Measurements from ENCODE around the gene SORD. TPM values are rescaled to one million over a fixed set of nuclear protein-coding genes. Genes with fewer than 3 reads are reported as not detected.
"Not testable (repeated sequence)": the region's sequence is repeated elsewhere in the genome, so short reads cannot be mapped to it uniquely, and the experiment has no call there.

The SORD gene
- polyA plus RNA-seq, 2 donors: 6.4 to 18.3 TPM

- Histone ChIP-seq H3K36me3 (ENCODE audit: control insufficient read depth in 2 of 2, insufficient read depth in 2 of 2, low read length in 1 of 2) (no peaks in the 10 kb centered on the region), H3K27ac (ENCODE audit: low read depth in 2 of 2, low read length in 1 of 2) (peak overlapping the region in 1 of 2 donors; percentile 68), H3K9me3 (ENCODE audit: control insufficient read depth in 2 of 2, insufficient read depth in 1 of 2, low read depth in 1 of 2, low read length in 1 of 2) (no peaks in the 10 kb centered on the region), H3K27me3 (ENCODE audit: control insufficient read depth in 1 of 2, insufficient read depth in 2 of 2, low read length in 2 of 2) (no peaks in the 10 kb centered on the region), H3K4me3 (ENCODE audit: low read depth in 1 of 2, low read length in 2 of 2) (peak overlapping the region; percentile 52 to 88), H3K4me1 (ENCODE audit: control insufficient read depth in 2 of 2, insufficient read depth in 2 of 2, low read length in 1 of 2) (peaks cover 4 to 7% of the 10 kb centered on the region in 2 donors)
- WGBS, 2 donors: 13 to 18% methylated on average over 4 of the region's 4 CpGs
Measured at GRCh38 chr15:45023659-45024225, 747 bp downstream of the SORD start.

GRCh38 chr15:45024649-45025048 lies 1.7 kb downstream of the SORD start:
- not testable (repeated sequence) for H3K4me3 ChIP-seq (ENCODE audit: low read depth in 1 of 2, low read length in 2 of 2); H3K36me3 ChIP-seq (ENCODE audit: control insufficient read depth in 2 of 2, insufficient read depth in 2 of 2, low read length in 1 of 2); H3K27me3 ChIP-seq (ENCODE audit: control insufficient read depth in 1 of 2, insufficient read depth in 2 of 2, low read length in 2 of 2); H3K27ac ChIP-seq (ENCODE audit: low read depth in 2 of 2, low read length in 1 of 2); H3K9me3 ChIP-seq (ENCODE audit: control insufficient read depth in 2 of 2, insufficient read depth in 1 of 2, low read depth in 1 of 2, low read length in 1 of 2); H3K4me1 ChIP-seq (ENCODE audit: control insufficient read depth in 2 of 2, insufficient read depth in 2 of 2, low read length in 1 of 2)
- 62 to 66% methylated on average over 3 of the region's 3 CpGs for WGBS, 2 donors

- H3K4me1 ChIP-seq (ENCODE audit: control insufficient read depth in 2 of 2, insufficient read depth in 2 of 2, low read length in 1 of 2); H3K27me3 ChIP-seq (ENCODE audit: control insufficient read depth in 1 of 2, insufficient read depth in 2 of 2, low read length in 2 of 2); H3K27ac ChIP-seq (ENCODE audit: low read depth in 2 of 2, low read length in 1 of 2); H3K4me3 ChIP-seq (ENCODE audit: low read depth in 1 of 2, low read length in 2 of 2); H3K9me3 ChIP-seq (ENCODE audit: control insufficient read depth in 2 of 2, insufficient read depth in 1 of 2, low read depth in 1 of 2, low read length in 1 of 2); H3K36me3 ChIP-seq (ENCODE audit: control insufficient read depth in 2 of 2, insufficient read depth in 2 of 2, low read length in 1 of 2): not testable (repeated sequence)
- WGBS, 2 donors: 85 to 97% methylated on average over 3 of the region's 3 CpGs
Measured at GRCh38 chr15:45025627-45026026, 2.6 kb downstream of the SORD start.

GRCh38 chr15:45026651-45027190 lies 3.7 kb downstream of the SORD start:
- H3K4me1 ChIP-seq (ENCODE audit: control insufficient read depth in 2 of 2, insufficient read depth in 2 of 2, low read length in 1 of 2): peaks cover 4 to 7% of the 10 kb centered on the region in 2 donors
- H3K27me3 ChIP-seq (ENCODE audit: control insufficient read depth in 1 of 2, insufficient read depth in 2 of 2, low read length in 2 of 2): no peaks in the 10 kb centered on the region
- peaks cover 0 to 4% of the 10 kb centered on the region in 2 donors for H3K36me3 ChIP-seq (ENCODE audit: control insufficient read depth in 2 of 2, insufficient read depth in 2 of 2, low read length in 1 of 2)
- H3K9me3 ChIP-seq (ENCODE audit: control insufficient read depth in 2 of 2, insufficient read depth in 1 of 2, low read depth in 1 of 2, low read length in 1 of 2): no peaks in the 10 kb centered on the region
- 79 to 91% methylated on average over 5 of the region's 5 CpGs for WGBS, 2 donors
- H3K27ac ChIP-seq (ENCODE audit: low read depth in 2 of 2, low read length in 1 of 2): no peak overlapping the region
- no peak overlapping the region for H3K4me3 ChIP-seq (ENCODE audit: low read depth in 1 of 2, low read length in 2 of 2)

GRCh38 chr15:45027220-45027619 lies 4.2 kb downstream of the SORD start:
- H3K4me1 ChIP-seq (ENCODE audit: control insufficient read depth in 2 of 2, insufficient read depth in 2 of 2, low read length in 1 of 2): peaks cover 3 to 6% of the 10 kb centered on the region in 2 donors
- 81 to 92% methylated on average over 4 of the region's 4 CpGs for WGBS, 2 donors
- H3K27me3 ChIP-seq (ENCODE audit: control insufficient read depth in 1 of 2, insufficient read depth in 2 of 2, low read length in 2 of 2): no peaks in the 10 kb centered on the region
- H3K9me3 ChIP-seq (ENCODE audit: control insufficient read depth in 2 of 2, insufficient read depth in 1 of 2, low read depth in 1 of 2, low read length in 1 of 2): no peaks in the 10 kb centered on the region
- no peak overlapping the region for H3K4me3 ChIP-seq (ENCODE audit: low read depth in 1 of 2, low read length in 2 of 2)
- no peak overlapping the region for H3K27ac ChIP-seq (ENCODE audit: low read depth in 2 of 2, low read length in 1 of 2)
- H3K36me3 ChIP-seq (ENCODE audit: control insufficient read depth in 2 of 2, insufficient read depth in 2 of 2, low read length in 1 of 2): peaks cover 0 to 4% of the 10 kb centered on the region in 2 donors

GRCh38 chr15:45030743-45031142 lies 7.7 kb downstream of the SORD start:
- Histone ChIP-seq H3K36me3 (ENCODE audit: control insufficient read depth in 2 of 2, insufficient read depth in 2 of 2, low read length in 1 of 2) (peaks cover 0 to 4% of the 10 kb centered on the region in 2 donors), H3K27ac (ENCODE audit: low read depth in 2 of 2, low read length in 1 of 2) (no peak overlapping the region), H3K4me1 (ENCODE audit: control insufficient read depth in 2 of 2, insufficient read depth in 2 of 2, low read length in 1 of 2) (no peaks in the 10 kb centered on the region), H3K9me3 (ENCODE audit: control insufficient read depth in 2 of 2, insufficient read depth in 1 of 2, low read depth in 1 of 2, low read length in 1 of 2) (no peaks in the 10 kb centered on the region), H3K27me3 (ENCODE audit: control insufficient read depth in 1 of 2, insufficient read depth in 2 of 2, low read length in 2 of 2) (no peaks in the 10 kb centered on the region), H3K4me3 (ENCODE audit: low read depth in 1 of 2, low read length in 2 of 2) (no peak overlapping the region)
- WGBS, 2 donors: 92 to 95% methylated on average over 3 of the region's 3 CpGs

- H3K27me3 ChIP-seq (ENCODE audit: control insufficient read depth in 1 of 2, insufficient read depth in 2 of 2, low read length in 2 of 2); H3K36me3 ChIP-seq (ENCODE audit: control insufficient read depth in 2 of 2, insufficient read depth in 2 of 2, low read length in 1 of 2); H3K4me3 ChIP-seq (ENCODE audit: low read depth in 1 of 2, low read length in 2 of 2); H3K27ac ChIP-seq (ENCODE audit: low read depth in 2 of 2, low read length in 1 of 2); H3K4me1 ChIP-seq (ENCODE audit: control insufficient read depth in 2 of 2, insufficient read depth in 2 of 2, low read length in 1 of 2); H3K9me3 ChIP-seq (ENCODE audit: control insufficient read depth in 2 of 2, insufficient read depth in 1 of 2, low read depth in 1 of 2, low read length in 1 of 2): not testable (repeated sequence)
- WGBS, 2 donors: 96 to 98% methylated on average over 1 to 2 of the region's 4 CpGs
Measured at GRCh38 chr15:45031522-45032028, 8.6 kb downstream of the SORD start.

- not testable (repeated sequence) for H3K27ac ChIP-seq (ENCODE audit: low read depth in 2 of 2, low read length in 1 of 2); H3K27me3 ChIP-seq (ENCODE audit: control insufficient read depth in 1 of 2, insufficient read depth in 2 of 2, low read length in 2 of 2); H3K36me3 ChIP-seq (ENCODE audit: control insufficient read depth in 2 of 2, insufficient read depth in 2 of 2, low read length in 1 of 2); H3K4me3 ChIP-seq (ENCODE audit: low read depth in 1 of 2, low read length in 2 of 2); H3K9me3 ChIP-seq (ENCODE audit: control insufficient read depth in 2 of 2, insufficient read depth in 1 of 2, low read depth in 1 of 2, low read length in 1 of 2); H3K4me1 ChIP-seq (ENCODE audit: control insufficient read depth in 2 of 2, insufficient read depth in 2 of 2, low read length in 1 of 2)
- WGBS, 2 donors: 100% methylated on average over 1 of the region's 2 CpGs
Measured at GRCh38 chr15:45032501-45032900, 9.5 kb downstream of the SORD start.

- 82 to 86% methylated on average over 4 of the region's 4 CpGs for WGBS, 2 donors
- H3K4me3 ChIP-seq (ENCODE audit: low read depth in 1 of 2, low read length in 2 of 2); H3K27ac ChIP-seq (ENCODE audit: low read depth in 2 of 2, low read length in 1 of 2); H3K4me1 ChIP-seq (ENCODE audit: control insufficient read depth in 2 of 2, insufficient read depth in 2 of 2, low read length in 1 of 2); H3K36me3 ChIP-seq (ENCODE audit: control insufficient read depth in 2 of 2, insufficient read depth in 2 of 2, low read length in 1 of 2); H3K27me3 ChIP-seq (ENCODE audit: control insufficient read depth in 1 of 2, insufficient read depth in 2 of 2, low read length in 2 of 2); H3K9me3 ChIP-seq (ENCODE audit: control insufficient read depth in 2 of 2, insufficient read depth in 1 of 2, low read depth in 1 of 2, low read length in 1 of 2): not testable (repeated sequence)
Measured at GRCh38 chr15:45034087-45034486, 11.1 kb downstream of the SORD start.

Measured in esophagus (tissue), 2 donors.